ENCODE results near the gene RASSF3. TPM values are rescaled to one million over a fixed set of nuclear protein-coding genes. Genes with fewer than 3 reads are reported as not detected.

The RASSF3 gene
- total and polyA plus RNA-seq, 10 of the 15 experiments (the other 5 are each of a cell fraction or from before 2014, with no cell fraction given): 6.9 to 62.4 (median 30.3) TPM

DNA sequence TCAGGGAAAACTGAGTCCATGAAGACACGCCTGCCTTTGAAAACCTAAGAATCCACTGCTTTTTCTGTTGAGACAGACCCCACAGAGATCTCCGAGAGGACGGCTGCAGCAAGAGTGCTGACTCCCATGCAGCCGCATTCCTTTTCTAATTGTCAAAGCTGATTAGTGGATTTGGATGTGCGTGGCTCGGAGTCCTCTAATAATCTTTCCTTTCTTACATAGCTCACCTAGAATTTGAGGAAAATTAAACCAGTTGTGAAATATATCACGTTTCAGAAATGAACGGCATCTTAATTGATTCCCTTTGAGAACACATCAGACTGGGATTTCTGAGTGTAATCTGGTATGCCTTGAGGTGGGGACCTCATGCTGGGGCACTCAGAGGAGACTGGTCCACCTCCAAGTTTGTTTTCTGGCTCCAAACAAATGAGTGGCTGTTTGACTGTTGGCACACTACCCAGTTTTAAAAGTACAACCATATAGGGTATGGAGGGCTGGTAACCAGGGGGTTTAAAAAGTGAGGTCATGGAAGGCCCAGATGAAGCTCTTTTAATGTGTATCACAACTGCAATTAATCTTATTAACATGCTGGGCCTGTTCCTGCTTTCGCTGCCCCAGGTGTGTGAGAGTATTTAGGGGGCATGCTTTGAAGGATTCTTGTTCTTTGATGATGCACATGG lies 63.3 kb downstream of the RASSF3 start:
- H3K9me3 ChIP-seq (replicated peaks; ENCODE audit: control insufficient read depth, insufficient read depth, low read length): no peaks in the 10 kb centered on the region
- H3K9ac ChIP-seq (ENCODE audit: control insufficient read depth, insufficient read depth, low read length): no peak overlapping the region
- ATAC-seq (no peak), DNase-seq (ENCODE audit: low read depth, low spot score) (no peak), FAIRE-seq (no peak)
- H3K27ac ChIP-seq (ENCODE audit: control insufficient read depth, insufficient read depth): no peak overlapping the region; the same call in 1 of the 2 replicates
- peaks cover 66% of the 10 kb centered on the region for H3K4me1 ChIP-seq (ENCODE audit: control insufficient read depth, insufficient read depth, low read length)
- intact Hi-C loops (cut with micrococcal nuclease; ENCODE audit: unreplicated experiment): no loop called here
- no peaks in the 10 kb centered on the region for H3K27me3 ChIP-seq (replicated peaks in 1 of 2; ENCODE audit: control insufficient read depth in 2 of 2, insufficient read depth in 2 of 2, low read length in 1 of 2)
- no TSS peak for BruUV-seq (replicated peaks)
- peaks cover 91% of the 10 kb centered on the region for H3K79me2 ChIP-seq (ENCODE audit: control insufficient read depth, insufficient read depth, low read length)
- peaks cover 0 to 3% of the 10 kb centered on the region in 2 experiments; a peak in 2 of 4 replicates for H3K36me3 ChIP-seq (ENCODE audit: control insufficient read depth in 2 of 2, insufficient read depth in 2 of 2, low read length in 1 of 2)
- SMC1A ChIA-PET (ENCODE audit: uncharacterized antibody, unreplicated experiment): interaction anchor here (0.9 to 1.6 kb wide), 4 partner anchors 9 to 65 kb away, joined by 3 to 4 read pairs (median 3); no protein-coding TSS in a partner anchor
- no peak overlapping the region for H3K4me2 ChIP-seq (ENCODE audit: control insufficient read depth, insufficient read depth)
- POLR2A ChIA-PET: interaction anchor here (0.9 kb wide), 1 partner anchor 56 kb away, joined by 3 read pairs; no protein-coding TSS in a partner anchor
- CTCF ChIA-PET: interaction anchor here (0.9 to 1.6 kb wide), 3 partner anchors 14 to 124 kb away, joined by 3 to 4 read pairs (median 3); no protein-coding TSS in a partner anchor
- RAD21 ChIA-PET (ENCODE audit: unreplicated experiment): no interaction called here
- H4K20me1 ChIP-seq (ENCODE audit: control insufficient read depth, insufficient read depth): no peaks in the 10 kb centered on the region; the same call in 1 of the 2 replicates
- TF ChIP-seq MYC (IDR thresholded peaks at IDR 0.05; ENCODE audit: insufficient read depth, insufficient read length, insufficient replicate concordance, low read length, severe bottlenecking): no peak
- TF ChIP-seq, protein P1, sequence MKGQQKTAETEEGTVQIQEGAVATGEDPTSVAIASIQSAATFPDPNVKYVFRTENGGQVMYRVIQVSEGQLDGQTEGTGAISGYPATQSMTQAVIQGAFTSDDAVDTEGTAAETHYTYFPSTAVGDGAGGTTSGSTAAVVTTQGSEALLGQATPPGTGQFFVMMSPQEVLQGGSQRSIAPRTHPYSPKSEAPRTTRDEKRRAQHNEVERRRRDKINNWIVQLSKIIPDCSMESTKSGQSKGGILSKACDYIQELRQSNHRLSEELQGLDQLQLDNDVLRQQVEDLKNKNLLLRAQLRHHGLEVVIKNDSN (IDR thresholded peaks at IDR 0.05; ENCODE audit: borderline replicate concordance, extremely low read length, insufficient read depth, low read depth, low read length): no peak
- TF ChIP-seq CHD1 (IDR thresholded peaks at IDR 0.05; ENCODE audit: low read depth, low read length): no peak
- no peak for TF ChIP-seq POLR2AphosphoS5 (IDR thresholded peaks at IDR 0.05; ENCODE audit: low read length)
- H2AFZ ChIP-seq (ENCODE audit: control insufficient read depth, low read depth, low read length): no peak overlapping the region
- 87% methylated on average over 9 of the region's 9 CpGs for WGBS (ENCODE audit: insufficient coverage, insufficient replicate concordance, low lambda C conversion rate, missing lambda C conversion rate)
- no peak overlapping the region for H3K4me3 ChIP-seq
- in situ Hi-C loops (cut with MboI): no loop called here
